ENCODE data around the gene ERCC6L. TPM values are rescaled to one million over a fixed set of nuclear protein-coding genes. Genes with fewer than 3 reads are reported as not detected.
"Not testable (repeated sequence)": the region's sequence is repeated elsewhere in the genome, so short reads cannot be mapped to it uniquely, and the experiment has no call there.

The ERCC6L gene
- polyA plus RNA-seq, 1 experiment: 1.7 TPM

GRCh38 chrX:72238183-72238582, 644 bp downstream of the ERCC6L start:
- Histone ChIP-seq H3K27ac (ENCODE audit: low read depth, low read length) (no peak overlapping the region), H3K4me3 (ENCODE audit: low read depth, low read length) (peak overlapping the region; percentile 57), H3K9me3 (ENCODE audit: control insufficient read depth, insufficient read depth, low read length) (no peaks in the 10 kb centered on the region), H3K27me3 (ENCODE audit: control insufficient read depth, insufficient read depth, low read length) (no peaks in the 10 kb centered on the region)
- ChIA-PET POLR2A (interaction anchor here (0.5 to 1.2 kb wide), 7 partner anchors 26 to 173 kb away, joined by 3 to 6 read pairs (median 4); partner anchors contain the start of genes PIN4 and RPS4X), CTCF (interaction anchor here (0.6 kb wide), 1 partner anchor 39 kb away, joined by 3 read pairs; the partner anchor contains the start of gene RPS4X)
- TF ChIP-seq CTCF (IDR thresholded peaks at IDR 0.05; ENCODE audit: low read depth, low read length): no peak
- no peak for DNase-seq (ENCODE audit: low read depth, low spot score)

- Histone ChIP-seq H3K9me3 (ENCODE audit: control insufficient read depth, insufficient read depth, low read length) (no peaks in the 10 kb centered on the region), H3K4me3 (ENCODE audit: low read depth, low read length) (no peak overlapping the region), H3K27me3 (ENCODE audit: control insufficient read depth, insufficient read depth, low read length) (no peaks in the 10 kb centered on the region), H3K27ac (ENCODE audit: low read depth, low read length) (peak overlapping the region; percentile 31)
- no peak for TF ChIP-seq CTCF (IDR thresholded peaks at IDR 0.05; ENCODE audit: low read depth, low read length)
- ChIA-PET CTCF (no interaction called here), POLR2A (no interaction called here)
- DNase-seq (ENCODE audit: low read depth, low spot score): no peak
Observed at GRCh38 chrX:72236841-72237240, 2.0 kb downstream of the ERCC6L start.

- H3K27ac ChIP-seq (ENCODE audit: low read depth, low read length): no peak overlapping the region
- CTCF ChIA-PET: no interaction called here
- no peak for TF ChIP-seq CTCF (IDR thresholded peaks at IDR 0.05; ENCODE audit: low read depth, low read length)
- no peaks in the 10 kb centered on the region for H3K9me3 ChIP-seq (ENCODE audit: control insufficient read depth, insufficient read depth, low read length)
- H3K27me3 ChIP-seq (ENCODE audit: control insufficient read depth, insufficient read depth, low read length): no peaks in the 10 kb centered on the region
- no peak overlapping the region for H3K4me3 ChIP-seq (ENCODE audit: low read depth, low read length)
- POLR2A ChIA-PET: no interaction called here
- DNase-seq (ENCODE audit: low read depth, low spot score): no peak
Observed at GRCh38 chrX:72230290-72230689, 8.5 kb downstream of the ERCC6L start.

- CTCF ChIA-PET; DNase-seq (ENCODE audit: low read depth, low spot score): not testable (repeated sequence)
Observed at GRCh38 chrX:72220375-72220774, 18.5 kb downstream of the ERCC6L start.

GRCh38 chrX:72216973-72217372, 21.9 kb downstream of the ERCC6L start:
- Histone ChIP-seq H3K27ac (ENCODE audit: low read depth, low read length) (no peak overlapping the region), H3K27me3 (ENCODE audit: control insufficient read depth, insufficient read depth, low read length) (no peaks in the 10 kb centered on the region), H3K4me3 (ENCODE audit: low read depth, low read length) (no peak overlapping the region), H3K9me3 (ENCODE audit: control insufficient read depth, insufficient read depth, low read length) (no peaks in the 10 kb centered on the region)
- TF ChIP-seq CTCF (IDR thresholded peaks at IDR 0.05; ENCODE audit: low read depth, low read length): no peak
- no peak for DNase-seq (ENCODE audit: low read depth, low spot score)
- ChIA-PET POLR2A (no interaction called here), CTCF (interaction anchor here (1.1 kb wide), 1 partner anchor 11 kb away, joined by 3 read pairs; no protein-coding TSS in a partner anchor)

More at GRCh38 chrX:72220375-72220774, 18.5 kb downstream of the ERCC6L start:
- H3K9me3 ChIP-seq (ENCODE audit: control insufficient read depth, insufficient read depth, low read length); H3K27ac ChIP-seq (ENCODE audit: low read depth, low read length); POLR2A ChIA-PET; H3K4me3 ChIP-seq (ENCODE audit: low read depth, low read length); H3K27me3 ChIP-seq (ENCODE audit: control insufficient read depth, insufficient read depth, low read length): not testable (repeated sequence)

Data from AG04450 (cell line).